H9 (cell line): ENCODE measurements around the gene PHACTR2. TPM values are rescaled to one million over a fixed set of nuclear protein-coding genes. Genes with fewer than 3 reads are reported as not detected.

Source experiments
- DNase-seq: peaks from one replicate; pipeline ENCODE4 v3.0.0-alpha.2; 2017
- H2AFZ ChIP-seq: one replicate; pipeline ENCODE4 v1.6.1; 2013; ENCODE audit warnings: mild to moderate bottlenecking, low read length, control low read depth, moderate library complexity
- H2AK5ac ChIP-seq: 2 replicates; pipeline ENCODE4 v1.6.1; 2013; ENCODE audit warnings: low read length, control low read depth, mixed read lengths; ENCODE audit not compliant: insufficient read length
- H2BK120ac ChIP-seq: one replicate; pipeline ENCODE4 v1.6.1; 2013; ENCODE audit warnings: low read depth, mild to moderate bottlenecking, low read length, control low read depth, inconsistent platforms; ENCODE audit not compliant: poor library complexity, severe bottlenecking
- H2BK12ac ChIP-seq: 2 replicates; pipeline ENCODE4 v1.6.1; 2013; ENCODE audit warnings: low read length, control low read depth, mixed read lengths, low read depth; ENCODE audit not compliant: insufficient read length
- H2BK15ac ChIP-seq: 2 replicates; pipeline ENCODE4 v1.6.1; 2013; ENCODE audit warnings: low read depth, low read length, control low read depth
- H2BK20ac ChIP-seq: one replicate; pipeline ENCODE4 v1.6.1; 2013; ENCODE audit warnings: low read depth, mild to moderate bottlenecking, low read length, control low read depth, inconsistent platforms; ENCODE audit not compliant: poor library complexity, severe bottlenecking
- H2BK5ac ChIP-seq: 2 replicates; pipeline ENCODE4 v1.6.1; 2013; ENCODE audit warnings: low read length, control low read depth, mixed read lengths; ENCODE audit not compliant: insufficient read length
- H3K14ac ChIP-seq: 2 replicates; pipeline ENCODE4 v1.6.1; 2013; ENCODE audit warnings: low read length, control low read depth; ENCODE audit not compliant: insufficient read depth
- H3K18ac ChIP-seq: 2 replicates; pipeline ENCODE4 v1.6.1; 2013; ENCODE audit warnings: low read depth, mild to moderate bottlenecking, mixed read lengths, low read length, control low read depth; ENCODE audit not compliant: insufficient read length
- H3K23ac ChIP-seq: 2 replicates; pipeline ENCODE4 v1.6.1; 2013; ENCODE audit warnings: low read length, control low read depth, mixed read lengths, low read depth; ENCODE audit not compliant: insufficient read length
- H3K23me2 ChIP-seq: 2 replicates; pipeline ENCODE4 v1.6.1; 2013; ENCODE audit warnings: low read depth, mild to moderate bottlenecking, mixed read lengths, low read length, control low read depth; ENCODE audit not compliant: insufficient read length, poor library complexity, severe bottlenecking
- H3K27ac ChIP-seq: 2 replicates; pipeline ENCODE4 v1.5.1; 2013; ENCODE audit warnings: low read length, control low read depth, mixed read lengths, low read depth; ENCODE audit not compliant: insufficient read length
- H3K27me3 ChIP-seq: 2 replicates; pipeline ENCODE4 v1.6.1; 2013; ENCODE audit warnings: low read length, control low read depth, inconsistent platforms; ENCODE audit not compliant: insufficient read depth
- H3K4ac ChIP-seq: 2 replicates; pipeline ENCODE4 v1.6.1; 2013; ENCODE audit warnings: low read depth, mild to moderate bottlenecking, control low read depth, inconsistent platforms, low read length, moderate library complexity
- H3K4me1 ChIP-seq: 2 replicates; pipeline ENCODE4 v1.6.1; 2013; ENCODE audit warnings: low read length, control low read depth, inconsistent platforms; ENCODE audit not compliant: insufficient read depth
- H3K4me2 ChIP-seq: 2 replicates; pipeline ENCODE4 v1.6.1; 2013; ENCODE audit warnings: low read length, control low read depth, mixed read lengths; ENCODE audit not compliant: insufficient read length, insufficient read depth
- H3K56ac ChIP-seq: 2 replicates; pipeline ENCODE4 v1.6.1; 2013; ENCODE audit warnings: low read depth, mild to moderate bottlenecking, mixed read lengths, low read length, control low read depth; ENCODE audit not compliant: insufficient read length
- H3K79me1 ChIP-seq: 2 replicates; pipeline ENCODE4 v1.6.1; 2013; ENCODE audit warnings: low read depth, mild to moderate bottlenecking, moderate library complexity, low read length, control low read depth, inconsistent platforms; ENCODE audit not compliant: insufficient read depth, poor library complexity, severe bottlenecking
- H3K79me2 ChIP-seq: 2 replicates; pipeline ENCODE4 v1.6.1; 2013; ENCODE audit warnings: low read length, control low read depth, inconsistent platforms; ENCODE audit not compliant: insufficient read depth
- H3K9ac ChIP-seq: 2 replicates; pipeline ENCODE4 v1.6.1; 2013; ENCODE audit warnings: low read length, control low read depth, mixed read lengths; ENCODE audit not compliant: insufficient read length; ENCODE audit errors: extremely low read depth
- H3K9me3 ChIP-seq: one replicate; pipeline ENCODE4 v1.6.1; 2013; ENCODE audit warnings: low read depth, low read length, inconsistent platforms; ENCODE audit not compliant: control insufficient read depth
- H3T11ph ChIP-seq: one replicate; pipeline ENCODE4 v1.6.1; 2013; ENCODE audit warnings: mild to moderate bottlenecking, low read length, control low read depth, inconsistent platforms
- H4K20me1 ChIP-seq: one replicate; pipeline ENCODE4 v1.6.1; 2013; ENCODE audit not compliant: control insufficient read depth, insufficient read length, insufficient read depth
- H4K5ac ChIP-seq: 2 replicates; pipeline ENCODE4 v1.6.1; 2013; ENCODE audit warnings: low read depth, mild to moderate bottlenecking, mixed read lengths, low read length, control low read depth; ENCODE audit not compliant: insufficient read length
- H4K8ac ChIP-seq: replicated peaks from 2 replicates; pipeline ENCODE4 v1.6.1; 2013; ENCODE audit warnings: low read length, control low read depth, mixed read lengths, low read depth; ENCODE audit not compliant: insufficient read length
- H4K91ac ChIP-seq: 2 replicates; pipeline ENCODE4 v1.6.1; 2013; ENCODE audit warnings: low read depth, mild to moderate bottlenecking, moderate library complexity, mixed read lengths, low read length, control low read depth; ENCODE audit not compliant: insufficient read length
- H3K27ac Mint-ChIP-seq, 3 experiments: 2 replicates in 2 of 3; 3 replicates in 1 of 3; pipeline ENCODE4 v1.8.0; 2020 to 2021; ENCODE audit warnings: mixed read lengths in 3 of 3, mild to moderate bottlenecking in 1 of 3, moderate library complexity in 1 of 3
- H3K27me3 Mint-ChIP-seq: 2 replicates; pipeline ENCODE4 v1.8.0; 2021; ENCODE audit warnings: low read depth, mild to moderate bottlenecking, moderate library complexity, mixed read lengths
- H3K36me3 Mint-ChIP-seq, 3 experiments: 2 replicates in 2 of 3; 3 replicates in 1 of 3; pipeline ENCODE4 v1.8.0; 2020 to 2021; ENCODE audit warnings: low read depth in 3 of 3, mixed read lengths in 3 of 3; ENCODE audit not compliant: insufficient read depth in 1 of 3
- H3K4me1 Mint-ChIP-seq, 2 experiments: 2 replicates each; pipeline ENCODE4 v1.8.0; 2020; ENCODE audit warnings: mixed read lengths in 2 of 2
- H3K4me3 Mint-ChIP-seq, 2 experiments: 2 replicates in 1 of 2; 3 replicates in 1 of 2; pipeline ENCODE4 v1.8.0; 2020 to 2021; ENCODE audit warnings: mild to moderate bottlenecking in 2 of 2, mixed read lengths in 2 of 2, moderate library complexity in 1 of 2
- H3K9me3 Mint-ChIP-seq, 2 experiments: 2 replicates in 1 of 2; 3 replicates in 1 of 2; pipeline ENCODE4 v1.8.0; 2020; ENCODE audit warnings: mild to moderate bottlenecking in 2 of 2, mixed read lengths in 2 of 2, moderate library complexity in 1 of 2
- WGBS: extraction: QIAGEN DNeasy Blood & Tissue Kit; methylation state at CpG from one replicate; pipeline ENCODE4 v1.1.7; 2013; ENCODE audit warnings: missing lambda C conversion rate, low lambda C conversion rate, mixed read lengths; ENCODE audit not compliant: insufficient read length; ENCODE audit errors: extremely low coverage; 5-methylcytosine and 5-hydroxymethylcytosine counted together
- total RNA-seq: library from RNA; stranded (reverse); gene quantifications from 2 replicates; pipeline ENCODE4 v1.2.1, GENCODE V29; 2021
- TF ChIP-seq, protein P1 (sequence below): fragments of 200-600 bp; sonication (generic); conservative IDR thresholded peaks from 3 replicates; pipeline ENCODE4 v1.8.0; 2021; ENCODE audit warnings: antibody characterized with exemption, mild to moderate bottlenecking

PHACTR2 gene
- total RNA-seq, 1 experiment from 2014 or later = 131 TPM

DNA sequence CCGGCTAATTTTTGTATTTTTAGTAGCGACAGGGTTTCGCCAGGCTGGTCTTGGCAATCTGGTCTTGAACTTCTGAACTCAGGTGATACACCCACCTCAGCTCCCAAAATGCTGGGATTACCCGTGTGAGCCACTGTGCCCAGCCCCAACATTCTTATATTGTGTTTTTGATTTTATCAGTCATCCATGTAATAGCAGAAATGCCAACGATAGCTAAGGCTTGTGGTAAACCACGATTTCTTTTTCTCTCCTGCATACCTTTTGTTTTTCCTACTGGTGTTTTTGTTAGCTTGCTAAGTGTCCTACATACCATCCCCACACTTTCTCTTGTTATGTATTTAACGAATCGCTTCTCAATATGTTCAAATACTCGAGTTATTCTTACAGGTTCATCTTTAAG is 12.1 kb downstream of the PHACTR2 start:
- no peak overlapping the region; a peak in 1 of 5 replicates for H3K4me3 Mint-ChIP-seq
- peaks cover 19% of the 10 kb centered on the region; the same call in 1 of the 2 replicates for H3K4me1 ChIP-seq
- H3K27ac ChIP-seq = peak overlapping the region; percentile 12

More for the DNA sequence above, 12.1 kb downstream of the PHACTR2 start:
- Mint-ChIP-seq H3K36me3 (peaks cover 2 to 12% (median 7%) of the 10 kb centered on the region in 3 experiments; a peak in 4 of 7 replicates), H3K27ac (peak overlapping the region; percentile 45 to 80 (median 74); a peak in 6 of 7 replicates), H3K9me3 (no peaks in the 10 kb centered on the region), H3K27me3 (no peaks in the 10 kb centered on the region), H3K4me1 (peaks cover 62 to 76% of the 10 kb centered on the region in 2 experiments)
- TF ChIP-seq, protein P1, sequence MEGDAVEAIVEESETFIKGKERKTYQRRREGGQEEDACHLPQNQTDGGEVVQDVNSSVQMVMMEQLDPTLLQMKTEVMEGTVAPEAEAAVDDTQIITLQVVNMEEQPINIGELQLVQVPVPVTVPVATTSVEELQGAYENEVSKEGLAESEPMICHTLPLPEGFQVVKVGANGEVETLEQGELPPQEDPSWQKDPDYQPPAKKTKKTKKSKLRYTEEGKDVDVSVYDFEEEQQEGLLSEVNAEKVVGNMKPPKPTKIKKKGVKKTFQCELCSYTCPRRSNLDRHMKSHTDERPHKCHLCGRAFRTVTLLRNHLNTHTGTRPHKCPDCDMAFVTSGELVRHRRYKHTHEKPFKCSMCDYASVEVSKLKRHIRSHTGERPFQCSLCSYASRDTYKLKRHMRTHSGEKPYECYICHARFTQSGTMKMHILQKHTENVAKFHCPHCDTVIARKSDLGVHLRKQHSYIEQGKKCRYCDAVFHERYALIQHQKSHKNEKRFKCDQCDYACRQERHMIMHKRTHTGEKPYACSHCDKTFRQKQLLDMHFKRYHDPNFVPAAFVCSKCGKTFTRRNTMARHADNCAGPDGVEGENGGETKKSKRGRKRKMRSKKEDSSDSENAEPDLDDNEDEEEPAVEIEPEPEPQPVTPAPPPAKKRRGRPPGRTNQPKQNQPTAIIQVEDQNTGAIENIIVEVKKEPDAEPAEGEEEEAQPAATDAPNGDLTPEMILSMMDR = no peak
- Histone ChIP-seq H4K5ac (no peak overlapping the region), H3K27me3 (no peaks in the 10 kb centered on the region), H4K91ac (no peak overlapping the region), H2BK12ac (no peak overlapping the region), H3K79me1 (no peaks in the 10 kb centered on the region), H3T11ph (no peak overlapping the region), H2BK20ac (no peak overlapping the region), H3K9ac (no peak overlapping the region), H3K18ac (no peak overlapping the region), H2AK5ac (no peak overlapping the region), H3K4me2 (peak overlapping the region; percentile 14), H2BK120ac (no peak overlapping the region), H2BK15ac (no peak overlapping the region), H2AFZ (no peak overlapping the region), H3K23ac (no peak overlapping the region), H3K23me2 (no peaks in the 10 kb centered on the region), H4K8ac (no peak overlapping the region), H3K79me2 (peaks cover 15% of the 10 kb centered on the region), H3K14ac (no peak overlapping the region), H2BK5ac (no peak overlapping the region), H4K20me1 (no peaks in the 10 kb centered on the region), H3K9me3 (no peaks in the 10 kb centered on the region), H3K4ac (no peak overlapping the region), H3K56ac (no peak overlapping the region)
- DNase-seq = no peak
- no CpG with 5 or more reads among the region's 9 CpGs for WGBS
